Measurements from ENCODE around the gene NID1.

DNA sequence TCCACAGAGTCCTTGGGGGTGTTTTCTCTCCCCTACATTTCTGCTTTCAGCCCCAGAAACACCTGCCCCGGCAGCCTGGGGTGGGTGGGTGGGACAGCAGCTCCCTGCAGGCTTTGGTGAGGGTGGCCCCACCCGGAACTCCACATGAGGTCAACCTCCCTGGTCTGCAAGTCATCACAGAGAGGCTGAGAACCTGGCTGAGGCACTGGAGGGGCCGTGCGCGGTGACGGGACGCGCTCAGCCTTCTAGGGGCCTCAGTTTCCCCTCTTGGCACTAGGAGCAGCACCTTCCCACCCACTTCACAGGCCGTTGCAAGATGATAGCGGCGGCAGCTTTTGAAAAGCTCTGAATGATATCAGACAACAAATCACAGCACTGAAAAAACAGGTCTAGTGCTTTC is 37.7 kb upstream of the NID1 start:
- TF ChIP-seq, protein P1, sequence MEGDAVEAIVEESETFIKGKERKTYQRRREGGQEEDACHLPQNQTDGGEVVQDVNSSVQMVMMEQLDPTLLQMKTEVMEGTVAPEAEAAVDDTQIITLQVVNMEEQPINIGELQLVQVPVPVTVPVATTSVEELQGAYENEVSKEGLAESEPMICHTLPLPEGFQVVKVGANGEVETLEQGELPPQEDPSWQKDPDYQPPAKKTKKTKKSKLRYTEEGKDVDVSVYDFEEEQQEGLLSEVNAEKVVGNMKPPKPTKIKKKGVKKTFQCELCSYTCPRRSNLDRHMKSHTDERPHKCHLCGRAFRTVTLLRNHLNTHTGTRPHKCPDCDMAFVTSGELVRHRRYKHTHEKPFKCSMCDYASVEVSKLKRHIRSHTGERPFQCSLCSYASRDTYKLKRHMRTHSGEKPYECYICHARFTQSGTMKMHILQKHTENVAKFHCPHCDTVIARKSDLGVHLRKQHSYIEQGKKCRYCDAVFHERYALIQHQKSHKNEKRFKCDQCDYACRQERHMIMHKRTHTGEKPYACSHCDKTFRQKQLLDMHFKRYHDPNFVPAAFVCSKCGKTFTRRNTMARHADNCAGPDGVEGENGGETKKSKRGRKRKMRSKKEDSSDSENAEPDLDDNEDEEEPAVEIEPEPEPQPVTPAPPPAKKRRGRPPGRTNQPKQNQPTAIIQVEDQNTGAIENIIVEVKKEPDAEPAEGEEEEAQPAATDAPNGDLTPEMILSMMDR (IDR thresholded peaks at IDR 0.05): no peak
- TF ChIP-seq POLR2A (IDR thresholded peaks at IDR 0.05): no peak
